Activated CD4-positive, alpha-beta T cell treated with anti-CD3 and anti-CD28 coated beads for 24 hours (primary cell): ENCODE results near the gene EVPL.
"Not testable (repeated sequence)": the region's sequence is repeated elsewhere in the genome, so short reads cannot be mapped to it uniquely, and the experiment has no call there.

ENCODE experiments used
- DNase-seq, 2 donors: peaks; one replicate each; pipeline ENCODE4 v3.0.0-alpha.2; 2020; ENCODE audit warnings: low read depth in 2 of 2

EVPL gene

GRCh38 chr17:75998327-75998795 is 28.7 kb downstream of the EVPL start:
- DNase-seq = no peak

- peak in 1 of 2 donors; percentile 28 for DNase-seq
These were observed 30.2 kb downstream of the EVPL start for GRCh38 chr17:75996665-75997590.

- DNase-seq = no peak
These were observed 31.7 kb downstream of the EVPL start for GRCh38 chr17:75995385-75995925.

GRCh38 chr17:75994802-75995370 is 32.2 kb downstream of the EVPL start:
- no peak for DNase-seq

GRCh38 chr17:75991396-75991795 is 35.7 kb downstream of the EVPL start:
- DNase-seq = no peak

GRCh38 chr17:75987041-75987440 is 40.1 kb downstream of the EVPL start:
- no peak for DNase-seq

GRCh38 chr17:75985986-75986385 is 41.1 kb downstream of the EVPL start:
- no peak for DNase-seq

GRCh38 chr17:75983501-75984181 is 43.5 kb downstream of the EVPL start:
- DNase-seq = no peak

- no peak for DNase-seq
These were observed 46.0 kb downstream of the EVPL start for GRCh38 chr17:75981019-75981615.

- DNase-seq = no peak
These were observed 46.7 kb downstream of the EVPL start for GRCh38 chr17:75980188-75981018.

- no peak for DNase-seq
These were observed 47.4 kb downstream of the EVPL start for GRCh38 chr17:75979705-75980187.

- DNase-seq = peak; percentile 95 to 96
These were observed 48.0 kb downstream of the EVPL start, which contains the start of the genes ACOX1 and TEN1 for GRCh38 chr17:75978938-75979704. Gene ACOX1, minus strand, starts transcription at chr17:75979166. Its CDS starts 93 bp downstream, at chr17:75979073. Gene TEN1, plus strand, starts transcription at chr17:75979240. Its CDS starts 6,953 bp downstream, at chr17:75986193.

- no peak for DNase-seq
These were observed 50.8 kb downstream of the EVPL start for GRCh38 chr17:75976175-75976848.

GRCh38 chr17:75975757-75976174 is 51.3 kb downstream of the EVPL start:
- no peak for DNase-seq

GRCh38 chr17:75975187-75975586 is 51.9 kb downstream of the EVPL start:
- DNase-seq = not testable (repeated sequence)

- no peak for DNase-seq
These were observed 56.5 kb downstream of the EVPL start for GRCh38 chr17:75970626-75971025.

GRCh38 chr17:75970011-75970523 is 57.0 kb downstream of the EVPL start:
- no peak for DNase-seq

GRCh38 chr17:75969044-75969443 is 58.1 kb downstream of the EVPL start:
- not testable (repeated sequence) for DNase-seq

- DNase-seq = no peak
These were observed 61.6 kb downstream of the EVPL start for GRCh38 chr17:75965468-75965867.
